IMR-90 (cell line): ENCODE data around the gene UVSSA. TPM values are rescaled to one million over a fixed set of nuclear protein-coding genes. Genes with fewer than 3 reads are reported as not detected.

ENCODE experiments used
- ATAC-seq: fragments of 200-7000 bp; cut with Tn5 transposase; 2 replicates; pipeline ENCODE4 v1.9.1; 2020; ENCODE audit warnings: low read depth, mild to moderate bottlenecking, moderate library complexity
- BruUV-seq: library from RNA; stranded (reverse); fragments of 400-500 nt; replicated peaks from 2 replicates; lab custom pipeline; 2021; lab: Mats Ljungman, UMichigan
- CTCF ChIA-PET: fragments of 300-600 bp; formaldehyde crosslinking; extraction: SDS; loops from one replicate; lab custom pipeline; 2021; ENCODE audit warnings: antibody characterized with exemption; lab: Yijun Ruan, JAX
- POLR2A ChIA-PET: fragments of 300-600 bp; sonication (Branson Sonifier 250); formaldehyde crosslinking; loops from one replicate; lab custom pipeline; 2022; ENCODE audit warnings: antibody characterized with exemption; ENCODE audit not compliant: unreplicated experiment; lab: Charles Lee
- DNase-seq: peaks from one replicate; pipeline ENCODE4 v3.0.0; 2013
- H2AFZ ChIP-seq: replicated peaks from 2 replicates; pipeline ENCODE3; 2013; ENCODE audit warnings: low read length, mild to moderate bottlenecking; ENCODE audit not compliant: poor library complexity
- H2AK5ac ChIP-seq: 2 replicates; pipeline ENCODE4 v1.6.1; 2013; ENCODE audit warnings: low read depth, low read length, inconsistent platforms
- H2AK9ac ChIP-seq: replicated peaks from 2 replicates; pipeline ENCODE3; 2013; ENCODE audit warnings: mild to moderate bottlenecking, low read depth, low read length, moderate library complexity; ENCODE audit not compliant: poor library complexity
- H2BK120ac ChIP-seq: 2 replicates; pipeline ENCODE4 v1.6.1; 2013; ENCODE audit warnings: low read depth, low read length, inconsistent platforms
- H2BK15ac ChIP-seq: 3 replicates; pipeline ENCODE4 v1.6.1; 2013; ENCODE audit warnings: low read depth, low read length, inconsistent platforms
- H2BK20ac ChIP-seq: 2 replicates; pipeline ENCODE4 v1.6.1; 2013; ENCODE audit warnings: low read depth, mild to moderate bottlenecking, inconsistent platforms, low read length, moderate library complexity
- H2BK5ac ChIP-seq: 2 replicates; pipeline ENCODE4 v1.6.1; 2013; ENCODE audit warnings: mild to moderate bottlenecking, low read depth, low read length, inconsistent platforms; ENCODE audit not compliant: poor library complexity, severe bottlenecking
- H3K14ac ChIP-seq: replicated peaks from 2 replicates; pipeline ENCODE4 v1.6.1; 2013; ENCODE audit warnings: low read depth, low read length, inconsistent platforms
- H3K18ac ChIP-seq: 2 replicates; pipeline ENCODE4 v1.6.1; 2013; ENCODE audit warnings: low read depth, low read length, control low read depth
- H3K23ac ChIP-seq: 2 replicates; pipeline ENCODE4 v1.6.1; 2013; ENCODE audit warnings: low read depth, low read length, inconsistent platforms
- H3K27ac ChIP-seq: 2 replicates; pipeline ENCODE4 v1.5.1; 2013; ENCODE audit warnings: mild to moderate bottlenecking, control low read depth, low read length; ENCODE audit not compliant: insufficient read depth
- H3K27me3 ChIP-seq: 2 replicates; pipeline ENCODE4 v1.6.1; 2013; ENCODE audit warnings: low read length; ENCODE audit not compliant: control insufficient read depth, insufficient read depth
- H3K36me3 ChIP-seq: 2 replicates; pipeline ENCODE4 v1.6.1; 2013; ENCODE audit warnings: low read length, mixed read lengths; ENCODE audit not compliant: control insufficient read depth, insufficient read depth
- H3K4ac ChIP-seq: 2 replicates; pipeline ENCODE4 v1.6.1; 2013; ENCODE audit warnings: low read depth, low read length, inconsistent platforms
- H3K4me1 ChIP-seq: 2 replicates; pipeline ENCODE4 v1.6.1; 2013; ENCODE audit warnings: low read length, mixed read lengths; ENCODE audit not compliant: control insufficient read depth, insufficient read depth
- H3K4me2 ChIP-seq: 2 replicates; pipeline ENCODE4 v1.6.1; 2013; ENCODE audit warnings: low read depth, mild to moderate bottlenecking, control low read depth, low read length, moderate library complexity
- H3K4me3 ChIP-seq: 2 replicates; pipeline ENCODE4 v1.5.1; 2013; ENCODE audit warnings: low read depth, mild to moderate bottlenecking, control low read depth, low read length, moderate library complexity; ENCODE audit not compliant: insufficient read depth
- H3K56ac ChIP-seq: 2 replicates; pipeline ENCODE4 v1.6.1; 2013; ENCODE audit warnings: low read length, inconsistent platforms; ENCODE audit not compliant: insufficient read depth; ENCODE audit errors: extremely low read depth
- H3K79me1 ChIP-seq, 2 experiments: 2 replicates each; pipeline ENCODE4 v1.6.1; 2013; ENCODE audit warnings: low read length in 2 of 2, inconsistent platforms in 1 of 2, low read depth in 1 of 2
- H3K9ac ChIP-seq: 2 replicates; pipeline ENCODE4 v1.6.1; 2013; ENCODE audit warnings: low read depth, low read length, control low read depth
- H3K9me1 ChIP-seq: 2 replicates; pipeline ENCODE4 v1.6.1; 2013; ENCODE audit warnings: low read length, inconsistent platforms; ENCODE audit not compliant: insufficient read depth
- H3K9me3 ChIP-seq: 2 replicates; pipeline ENCODE4 v1.6.1; 2013; ENCODE audit warnings: low read length; ENCODE audit not compliant: control insufficient read depth, insufficient read depth
- H4K20me1 ChIP-seq: 2 replicates; pipeline ENCODE4 v1.6.1; 2013; ENCODE audit warnings: low read length, inconsistent platforms; ENCODE audit not compliant: insufficient read depth
- H4K5ac ChIP-seq: 2 replicates; pipeline ENCODE4 v1.6.1; 2013; ENCODE audit warnings: mild to moderate bottlenecking, low read depth, low read length, control low read depth
- H4K8ac ChIP-seq, 2 experiments: 2 replicates each; pipeline ENCODE4 v1.6.1; 2013; ENCODE audit warnings: low read depth in 2 of 2, low read length in 2 of 2, control low read depth in 1 of 2, inconsistent platforms in 1 of 2
- H4K91ac ChIP-seq: 2 replicates; pipeline ENCODE4 v1.6.1; 2013; ENCODE audit warnings: low read depth, low read length, inconsistent platforms; ENCODE audit not compliant: insufficient read depth
- BHLHE40 ChIP-seq: fragments of 150-350 bp; IDR thresholded peaks from 2 replicates; pipeline ENCODE4 v1.6.1; 2016; ENCODE audit warnings: mild to moderate bottlenecking, low read depth, low read length
- CEBPB ChIP-seq: IDR thresholded peaks from 2 replicates; pipeline ENCODE4 v1.6.1; 2012; ENCODE audit warnings: low read depth, low read length, improper control_type of control experiment
- CTCF ChIP-seq: conservative IDR thresholded peaks from 2 replicates; pipeline ENCODE4 v1.5.1; 2012; ENCODE audit warnings: mild to moderate bottlenecking, low read depth, low read length, improper control_type of control experiment
- MAZ ChIP-seq: IDR thresholded peaks from 2 replicates; pipeline ENCODE4 v1.6.1; 2012; ENCODE audit warnings: low read depth, mild to moderate bottlenecking, low read length, improper control_type of control experiment, moderate library complexity, borderline replicate concordance
- NFE2L2 ChIP-seq: fragments of 150-350 bp; IDR thresholded peaks from 2 replicates; pipeline ENCODE4 v1.6.1; 2016; ENCODE audit warnings: low read depth, mild to moderate bottlenecking, low read length
- POLR2A ChIP-seq: IDR thresholded peaks from 2 replicates; pipeline ENCODE4 v1.6.1; 2012; ENCODE audit warnings: mild to moderate bottlenecking, low read depth, low read length
- RAD21 ChIP-seq: IDR thresholded peaks from 2 replicates; pipeline ENCODE4 v1.6.1; 2012; ENCODE audit warnings: low read length, improper control_type of control experiment
- RFX5 ChIP-seq: IDR thresholded peaks from 2 replicates; pipeline ENCODE4 v1.8.0; 2012; ENCODE audit warnings: low read depth, mild to moderate bottlenecking, low read length, moderate library complexity
- USF2 ChIP-seq: fragments of 150-350 bp; IDR thresholded peaks from 2 replicates; pipeline ENCODE4 v1.6.1; 2017; ENCODE audit warnings: mild to moderate bottlenecking, antibody characterized with exemption, low read length, low read depth
- WGBS, 2 experiments: methylation state at CpG; one replicate each; pipeline versions ENCODE4 v1.1.5 to v1.1.7; 2013; ENCODE audit warnings: missing lambda C conversion rate in 2 of 2; ENCODE audit not compliant: insufficient read length in 1 of 2; ENCODE audit errors: extremely low coverage in 2 of 2; 5-methylcytosine and 5-hydroxymethylcytosine counted together
- dilution Hi-C: fragments of 300-500 bp; cut with HindIII; formaldehyde crosslinking; loops from one replicate; pipeline ENCODE4 v1.14.3; 2018; ENCODE audit warnings: low sequenced_read_pairs; ENCODE audit not compliant: unreplicated experiment
- in situ Hi-C: fragments of 300-500 bp; cut with MboI; formaldehyde crosslinking; loops from 3 replicates; pipeline ENCODE4 v1.14.3; 2019; ENCODE audit warnings: low sequenced_read_pairs, inconsistent platforms, mixed read lengths
- intact Hi-C: fragments of 100-400 bp; cut with micrococcal nuclease; formaldehyde crosslinking; loops from 2 replicates; pipeline ENCODE4 v1.10.0; 2022
- polyA plus RNA-seq, 3 experiments: library from polyadenylated mRNA; depleted of rRNA; stranded (reverse); fragments of >200 nt; gene quantifications; 2 replicates each; pipeline ENCODE4 v1.2.3, GENCODE V29; 2012; ENCODE audit warnings: low replicate concordance in 1 of 3
- total RNA-seq: library from RNA; depleted of rRNA; stranded (reverse); fragments of >200 nt; gene quantifications from 2 replicates; pipeline ENCODE4 v1.2.3, GENCODE V29; 2012

UVSSA gene
- total and polyA plus RNA-seq, 2 of the 4 experiments (the other 2 are of a cell fraction) = 1.4 to 8.4 TPM

DNA sequence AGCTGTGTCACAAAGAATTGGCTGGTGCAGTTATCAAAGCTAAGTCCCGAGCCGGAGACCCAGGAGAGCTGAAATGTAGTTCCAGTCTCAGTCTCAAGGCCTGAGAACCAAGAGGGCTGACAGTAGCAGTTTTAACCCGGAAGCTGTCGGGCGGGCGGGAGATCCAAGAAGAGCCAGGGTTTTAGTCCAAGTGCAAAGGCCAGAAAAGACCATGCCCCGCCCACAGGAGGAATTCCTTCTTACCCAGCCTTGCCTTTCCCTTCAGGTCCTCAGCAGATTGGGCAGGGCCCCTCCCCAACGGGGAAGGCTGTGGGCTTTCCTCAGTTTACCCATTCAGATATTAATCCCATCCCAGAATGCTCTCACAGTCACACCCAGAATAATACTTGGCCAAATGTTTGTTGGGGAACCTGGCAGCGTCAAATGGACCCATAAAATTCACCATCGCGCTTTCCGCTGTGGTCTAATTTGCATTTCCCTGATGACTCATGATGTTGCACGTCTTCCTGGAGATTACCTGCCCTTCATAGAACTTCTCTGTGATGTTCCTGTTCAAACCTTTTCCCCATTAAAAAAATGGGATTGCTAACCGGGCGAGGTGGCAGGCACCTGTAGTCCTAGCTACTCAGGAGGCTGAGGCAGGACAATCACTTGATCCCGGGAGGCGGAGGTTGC lies 41.1 kb upstream of the UVSSA start:
- Histone ChIP-seq H3K4me2 (no peak overlapping the region), H4K5ac (no peak overlapping the region), H2BK15ac (no peak overlapping the region), H4K20me1 (peaks cover 51% of the 10 kb centered on the region), H3K23ac (no peak overlapping the region), H4K91ac (no peak overlapping the region), H3K27ac (no peak overlapping the region), H2AFZ (no peak overlapping the region), H2AK5ac (no peak overlapping the region), H2BK120ac (no peak overlapping the region), H3K9me3 (no peaks in the 10 kb centered on the region), H3K18ac (no peak overlapping the region), H3K27me3 (no peaks in the 10 kb centered on the region), H3K56ac (no peak overlapping the region), H2BK5ac (no peak overlapping the region), H3K4me3 (no peak overlapping the region), H2AK9ac (no peak overlapping the region), H3K4me1 (peaks cover 15% of the 10 kb centered on the region), H3K4ac (no peak overlapping the region), H3K9me1 (peaks cover 23% of the 10 kb centered on the region), H4K8ac (no peak overlapping the region), H3K14ac (no peak overlapping the region), H3K9ac (no peak overlapping the region), H3K36me3 (peaks cover 9% of the 10 kb centered on the region), H2BK20ac (no peak overlapping the region), H3K79me1 (peaks cover 17 to 77% of the 10 kb centered on the region in 2 experiments)
- no peak for DNase-seq
- TF ChIP-seq CTCF = no peak
- TF ChIP-seq POLR2A = no peak
- no peak for TF ChIP-seq RFX5
- no peak for TF ChIP-seq CEBPB
- no peak for TF ChIP-seq NFE2L2
- no peak for TF ChIP-seq MAZ
- no peak for TF ChIP-seq RAD21
- TF ChIP-seq BHLHE40 = no peak
- no peak for TF ChIP-seq USF2
- ATAC-seq = no peak
- POLR2A ChIA-PET = no interaction called here
- BruUV-seq = no TSS peak
- CTCF ChIA-PET = no interaction called here
- WGBS, 2 experiments = 96% methylated on average over 7 of the region's 17 CpGs; no CpG with 5 or more reads in 1 of the 2 experiments
- dilution Hi-C loops (no loop called here), in situ Hi-C loops (no loop called here), intact Hi-C loops (no loop called here)
